ENCODE results near the gene HOXA7.

- TF ChIP-seq CTCF (conservative IDR thresholded peaks at IDR 0.05; ENCODE audit: low read depth in 2 of 2): no peak
- peak; percentile 76 for TF ChIP-seq EZH2 (IDR thresholded peaks at IDR 0.05; ENCODE audit: low read depth, unreplicated experiment)
- TF ChIP-seq NANOG (IDR thresholded peaks at IDR 0.05; ENCODE audit: borderline replicate concordance): no peak
- TF ChIP-seq REST (IDR thresholded peaks at IDR 0.05; ENCODE audit: unreplicated experiment): no peak
- no peak for TF ChIP-seq POLR2AphosphoS5 (IDR thresholded peaks at IDR 0.05; ENCODE audit: low read depth)
- TF ChIP-seq EZH2phosphoT487 (IDR thresholded peaks at IDR 0.05; ENCODE audit: unreplicated experiment): no peak
- no peak for TF ChIP-seq JUNB (IDR thresholded peaks at IDR 0.05; ENCODE audit: unreplicated experiment)
- no peak for TF ChIP-seq ZNF114 (CRISPR knock-in tag; IDR thresholded peaks at IDR 0.05)
Observed at GRCh38 chr7:27153526-27153925, 2.9 kb downstream of the HOXA7 start.

Data from GM23338 (cell line).